ENCODE data around the gene UNC13D.

DNA sequence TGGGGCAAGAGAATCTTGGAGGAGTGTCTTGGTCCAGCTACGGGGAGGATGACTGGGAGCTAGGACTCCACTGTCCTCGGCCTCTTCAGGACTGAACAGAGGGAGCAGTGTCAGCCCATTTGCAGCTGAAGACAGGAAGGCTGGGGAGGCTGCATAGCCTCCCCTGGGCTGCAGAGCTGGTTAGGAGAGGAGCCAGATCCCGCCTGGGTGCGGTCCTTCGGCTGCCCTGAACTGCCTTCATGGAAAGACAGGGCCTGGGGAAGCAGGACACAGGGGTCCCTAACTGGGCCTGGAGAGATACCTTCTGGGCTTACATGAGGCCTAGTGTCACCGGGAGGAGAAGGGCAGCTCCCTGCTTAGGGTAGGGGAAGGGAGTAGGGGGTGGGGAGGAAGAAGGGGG, 26.6 kb downstream of the UNC13D start:
- no peak for TF ChIP-seq EZH2 (IDR thresholded peaks at IDR 0.05)
- no peak for TF ChIP-seq POLR2AphosphoS5 (IDR thresholded peaks at IDR 0.05; ENCODE audit: borderline replicate concordance, low read depth, low read length)
- no peak for TF ChIP-seq FOXP2 (optimal IDR thresholded peaks at IDR 0.05; ENCODE audit: control extremely low read depth, extremely low read length, insufficient read depth)

Measured in SK-N-MC (cell line).